ENCODE measurements around the gene DDX19B. TPM values are rescaled to one million over a fixed set of nuclear protein-coding genes. Genes with fewer than 3 reads are reported as not detected.
A peak's percentile ranks its signal among the peaks of the same experiment; 100 is the strongest.
"Not testable (repeated sequence)": the region's sequence is repeated elsewhere in the genome, so short reads cannot be mapped to it uniquely, and the experiment has no call there.

DDX19B gene
- total RNA-seq, 1 donor from 2014 or later, result 14.6 TPM

DNA sequence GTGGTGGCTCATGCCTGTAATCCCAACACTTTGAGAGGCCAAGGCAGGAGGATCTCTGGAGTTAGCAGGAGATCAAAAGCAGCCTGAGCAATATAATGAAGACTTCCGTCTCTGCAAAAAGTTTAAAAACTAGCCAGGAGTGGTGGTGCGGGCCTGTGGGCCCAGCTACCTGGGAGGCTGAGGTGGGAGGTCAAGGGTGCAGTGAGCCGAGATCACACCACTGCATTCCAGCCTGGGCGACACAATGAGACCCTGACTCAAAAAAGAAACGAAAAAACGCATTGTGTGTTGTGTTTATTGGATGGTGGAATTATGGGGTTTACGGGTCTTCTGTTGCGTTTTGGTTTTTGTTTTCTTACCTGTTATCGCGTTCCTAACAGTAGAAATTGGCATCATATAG is 46.9 kb downstream of the DDX19B start:
- ATAC-seq (no peak), DNase-seq (ENCODE audit: low spot score) (no peak)

DNA sequence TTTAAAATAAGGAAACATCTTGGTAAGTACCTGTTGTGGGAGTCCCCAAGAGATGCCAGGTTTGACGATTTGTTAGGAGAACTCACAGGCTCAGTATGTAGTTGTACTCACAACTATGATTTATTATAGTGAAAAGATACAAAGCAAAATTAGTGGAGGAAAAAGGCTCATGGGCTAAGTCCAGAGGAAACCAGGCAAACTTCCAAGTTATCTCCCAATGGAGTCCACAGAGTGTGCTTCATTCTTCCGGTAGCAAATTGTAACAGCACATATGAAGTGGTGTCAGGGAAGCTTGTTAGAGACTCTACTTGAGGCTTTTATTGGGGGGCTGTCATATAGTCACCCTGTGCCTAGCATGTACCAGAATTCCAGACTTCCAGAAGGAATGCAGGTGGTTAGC is 50.0 kb downstream of the DDX19B start:
- DNase-seq (ENCODE audit: low spot score) (no peak), ATAC-seq (no peak)

DNA sequence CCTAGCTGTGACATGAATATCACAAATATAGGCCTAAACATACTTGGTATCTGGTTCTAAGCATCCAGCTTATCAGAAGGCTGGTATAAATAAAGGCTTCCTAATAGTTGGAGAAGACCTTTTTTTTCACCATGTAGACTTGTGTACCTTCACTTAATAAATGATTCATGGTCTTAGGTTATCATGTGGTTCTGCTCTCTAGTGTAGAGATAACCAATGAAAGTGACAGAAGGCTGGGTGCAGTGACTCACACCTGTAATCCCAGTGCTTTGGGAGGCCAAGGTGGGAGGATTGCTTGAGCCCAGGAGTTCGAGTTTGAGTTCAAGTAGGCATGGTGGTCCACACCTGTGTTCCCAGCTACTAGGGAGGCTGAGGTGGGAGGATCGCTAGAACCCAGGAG is 50.8 kb downstream of the DDX19B start:
- DNase-seq (ENCODE audit: low spot score) (no peak), ATAC-seq (no peak)

DNA sequence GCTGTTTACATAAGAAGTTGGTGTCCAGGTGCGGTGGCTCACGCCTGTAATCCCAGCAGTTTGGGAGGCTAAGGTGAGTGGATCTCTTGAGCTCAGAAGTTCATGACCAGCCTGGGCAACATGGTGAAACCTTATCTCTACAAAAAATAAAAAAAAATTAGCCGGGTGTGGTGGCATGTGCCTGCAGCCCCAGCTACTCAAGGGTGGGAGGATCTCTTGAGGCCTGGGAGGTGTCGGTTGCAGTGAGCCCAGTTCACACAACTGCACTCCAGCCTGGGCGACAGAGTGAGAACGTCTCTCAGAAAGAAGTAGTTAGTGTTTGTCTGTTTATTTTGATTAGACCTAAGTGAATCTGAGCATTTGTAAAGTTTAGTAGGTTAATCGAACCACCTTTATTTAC is 60.6 kb downstream of the DDX19B start:
- DNase-seq (ENCODE audit: low spot score) (no peak), ATAC-seq (no peak)

DNA sequence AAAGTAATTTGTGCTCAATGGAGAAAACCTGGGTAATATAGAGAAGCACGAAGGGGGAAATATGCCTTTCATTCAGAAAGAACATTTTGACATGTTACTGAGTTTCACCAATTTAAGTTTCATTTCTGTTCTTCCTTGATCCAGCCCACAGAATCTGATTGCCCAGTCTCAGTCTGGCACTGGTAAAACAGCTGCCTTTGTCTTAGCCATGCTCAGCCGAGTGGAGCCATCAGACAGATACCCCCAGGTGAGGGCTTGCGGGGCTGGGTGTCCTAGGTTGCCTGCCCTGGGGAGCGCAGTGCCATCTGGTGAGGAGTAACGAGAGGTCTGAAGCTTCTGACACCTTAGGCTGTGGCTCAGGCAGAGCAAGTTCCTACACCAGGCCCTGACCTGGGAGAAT is 65.4 kb downstream of the DDX19B start:
- DNase-seq (ENCODE audit: low spot score), result no peak
- no peak for ATAC-seq

DNA sequence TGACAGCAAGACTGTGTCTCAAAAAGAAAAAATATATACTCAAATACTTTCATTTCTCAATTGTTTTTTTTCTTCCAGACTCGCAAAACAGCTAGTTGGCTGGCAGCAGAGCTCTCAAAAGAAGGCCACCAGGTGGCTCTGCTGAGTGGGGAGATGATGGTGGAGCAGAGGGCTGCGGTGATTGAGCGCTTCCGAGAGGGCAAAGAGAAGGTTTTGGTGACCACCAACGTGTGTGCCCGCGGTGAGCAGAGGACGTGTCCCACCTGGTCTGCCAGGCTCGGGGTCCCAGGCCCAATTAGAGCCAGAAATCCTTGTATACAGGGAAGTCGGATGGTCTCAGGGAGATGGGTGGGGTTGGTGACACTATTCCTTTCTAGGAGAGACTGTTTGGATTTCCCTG is 71.2 kb downstream of the DDX19B start:
- ATAC-seq, result peak; percentile 85
- not testable (repeated sequence) for DNase-seq (ENCODE audit: low spot score)

DNA sequence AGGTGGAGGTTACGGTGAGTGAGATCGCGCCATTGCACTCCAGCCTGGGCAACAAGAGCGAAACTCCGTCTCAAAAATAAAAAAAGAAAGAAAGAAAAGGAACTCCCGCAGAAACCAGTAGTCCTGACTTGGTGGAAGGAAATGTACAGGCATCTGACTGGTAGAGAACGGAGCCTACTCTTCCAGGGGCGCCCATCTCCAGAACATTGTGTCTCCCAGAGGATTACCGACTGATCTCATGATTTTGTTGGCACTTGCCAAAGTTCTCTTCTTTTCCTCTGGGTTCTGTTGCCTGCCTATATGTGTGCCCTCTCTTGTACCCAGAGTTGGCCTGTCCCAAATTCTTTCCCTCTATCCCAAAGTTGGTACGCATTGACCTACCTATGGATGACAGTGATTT is 71.9 kb downstream of the DDX19B start:
- ATAC-seq, result no peak
- no peak for DNase-seq (ENCODE audit: low spot score)

DNA sequence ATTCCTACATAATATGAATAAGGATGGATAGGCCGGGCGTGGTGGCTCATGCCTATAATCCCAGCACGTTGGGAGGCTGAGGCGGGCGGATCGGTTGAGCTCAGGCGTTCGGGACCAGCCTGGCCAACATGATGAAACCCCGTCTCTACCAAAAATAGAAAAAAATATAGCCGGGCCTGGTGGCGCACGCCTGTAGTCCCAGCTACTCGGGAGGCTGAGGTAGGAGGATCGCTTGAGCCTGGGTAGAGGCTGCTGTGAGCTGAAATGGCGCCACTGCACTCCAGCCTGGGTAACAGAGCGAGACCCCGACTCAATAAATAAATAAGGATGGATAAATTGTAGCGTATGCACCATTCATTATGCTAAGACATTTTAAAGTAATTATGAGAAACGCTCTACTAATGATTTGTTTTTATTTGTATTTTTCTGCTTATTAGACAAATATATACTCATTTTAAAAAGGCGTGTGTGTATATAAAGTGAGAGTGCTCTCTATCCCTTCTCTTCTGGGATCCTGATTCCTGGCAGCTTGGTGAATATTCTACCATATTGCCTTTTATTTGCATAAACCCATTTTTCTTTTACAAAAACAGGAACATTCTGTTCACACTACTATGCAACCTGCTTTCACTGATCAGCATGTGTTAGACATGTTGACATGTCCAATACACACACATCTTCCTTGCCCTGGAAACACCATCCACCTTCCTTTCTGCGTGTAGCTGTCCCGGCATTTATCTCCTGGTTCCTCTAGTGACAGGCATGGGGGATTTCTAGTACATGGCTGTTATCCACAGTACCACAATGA is 74.1 kb downstream of the DDX19B start:
- DNase-seq (ENCODE audit: low spot score) (no peak), ATAC-seq (no peak)

DNA sequence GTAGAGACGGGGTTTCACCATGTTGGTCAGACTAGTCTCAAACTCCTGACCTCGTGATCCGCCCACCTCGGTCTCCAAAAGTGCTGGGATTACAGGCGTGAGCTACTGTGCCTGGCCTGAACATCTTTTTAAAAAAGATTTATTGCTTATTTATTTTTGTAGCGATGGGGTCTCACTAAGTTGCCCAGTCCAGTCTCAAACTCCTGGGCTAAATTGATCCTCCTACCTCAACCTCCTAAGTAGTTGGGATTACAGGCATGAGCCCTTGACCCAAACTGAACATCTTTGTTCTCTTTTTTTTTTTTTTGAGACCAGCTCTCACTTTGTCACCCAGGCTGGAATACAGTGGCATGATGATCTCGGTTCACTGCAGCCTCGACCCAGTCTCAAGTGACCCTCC is 75.2 kb downstream of the DDX19B start:
- DNase-seq (ENCODE audit: low spot score) (no peak), ATAC-seq (no peak)

DNA sequence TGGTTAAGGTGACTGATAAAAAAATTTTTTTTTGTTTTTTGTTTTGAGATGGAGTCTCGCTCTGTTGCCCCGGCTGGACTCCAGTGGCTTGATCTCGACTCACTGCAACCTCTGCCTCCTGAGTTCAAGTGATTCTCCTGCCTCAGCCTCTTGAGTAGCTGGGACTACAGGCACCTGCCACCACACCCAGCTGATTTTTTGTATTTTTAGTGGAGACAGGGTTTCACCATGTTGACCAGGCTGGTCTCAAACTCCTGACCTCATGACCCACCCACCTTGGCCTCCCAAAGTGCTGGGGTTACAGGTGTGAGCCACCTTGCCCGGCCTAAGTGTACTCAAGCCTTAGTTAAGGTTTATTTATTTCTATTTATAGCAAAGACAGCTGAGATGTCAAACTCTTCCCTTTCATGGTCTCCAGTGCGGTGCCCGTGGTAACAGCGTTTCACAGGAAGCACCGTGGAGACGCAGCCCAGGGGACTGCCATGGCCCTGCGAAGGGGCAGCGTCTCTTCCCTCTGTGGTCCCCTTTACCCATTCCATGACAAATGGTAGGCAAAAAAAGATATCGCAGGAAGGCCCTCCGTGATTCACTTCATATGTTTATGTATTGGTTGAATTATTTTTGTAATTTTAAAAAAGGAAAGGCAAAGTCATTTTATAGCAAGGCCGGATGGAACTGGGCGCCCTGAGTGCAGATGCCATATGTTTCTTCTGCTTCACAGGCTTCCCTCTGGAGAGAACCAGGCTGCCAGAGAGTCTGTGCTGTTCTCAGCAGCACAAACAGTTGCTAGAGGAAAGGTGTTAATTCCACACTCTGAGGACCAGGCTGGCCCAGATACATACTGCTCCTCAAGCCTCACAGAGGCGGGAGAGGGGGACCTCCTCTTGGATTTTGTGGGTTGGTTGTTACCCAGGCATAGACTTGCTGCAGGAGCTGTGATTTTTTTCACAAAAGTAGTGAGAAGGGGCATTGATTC is 76.9 kb downstream of the DDX19B start:
- DNase-seq (ENCODE audit: low spot score), result no peak
- ATAC-seq, result no peak

DNA sequence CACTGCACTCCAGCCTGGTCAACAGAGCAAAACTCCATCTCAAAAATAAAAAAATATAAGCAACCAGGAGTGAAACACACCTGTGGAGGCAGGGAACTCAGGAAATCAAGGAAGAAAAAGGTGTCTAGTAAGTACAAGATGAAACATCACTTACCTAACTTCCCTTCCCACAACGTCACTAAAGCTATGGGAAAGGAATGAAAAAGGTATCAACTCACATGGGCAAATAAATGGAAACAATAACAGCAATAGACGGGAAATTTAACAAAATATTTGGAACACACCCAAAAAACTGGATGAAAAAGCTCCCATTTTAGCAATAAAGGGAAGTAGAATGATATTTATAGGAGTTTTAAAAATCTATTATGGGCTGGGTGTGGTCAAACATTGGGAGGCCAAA is 78.8 kb downstream of the DDX19B start:
- ATAC-seq, result no peak

DNA sequence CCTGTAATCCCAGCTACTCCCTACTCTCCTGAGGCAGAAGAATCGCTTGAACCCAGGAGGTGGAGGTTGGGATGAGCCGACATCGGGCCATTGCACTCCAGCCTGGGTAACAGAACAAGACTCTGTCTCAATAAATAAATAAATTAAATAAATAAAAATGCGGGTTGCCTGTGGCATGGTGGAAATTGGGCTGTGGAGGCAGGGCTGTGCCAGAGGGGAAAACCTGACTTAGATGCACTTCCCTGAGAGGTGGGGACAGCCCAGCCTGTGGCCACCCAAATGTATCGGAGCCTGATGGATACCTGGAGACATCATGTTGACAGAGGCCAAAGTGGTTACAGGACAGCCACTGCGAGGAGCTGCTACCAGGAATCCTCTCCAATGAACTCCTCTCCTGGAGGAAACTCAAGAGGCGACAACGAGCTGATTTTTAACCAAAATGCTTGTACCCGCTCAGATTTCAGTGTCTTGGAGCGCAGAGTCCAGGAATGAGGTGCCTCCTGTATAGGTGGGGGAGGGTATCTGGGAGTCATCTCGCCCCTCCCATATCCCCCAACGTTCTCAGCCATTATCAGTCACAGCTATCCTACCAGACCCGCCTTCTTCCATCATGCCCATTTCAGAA is 80.0 kb downstream of the DDX19B start:
- ATAC-seq, result no peak
- no peak for DNase-seq (ENCODE audit: low spot score)

More for the DNA sequence above, 78.8 kb downstream of the DDX19B start:
- no peak for DNase-seq (ENCODE audit: low spot score)

DNA sequence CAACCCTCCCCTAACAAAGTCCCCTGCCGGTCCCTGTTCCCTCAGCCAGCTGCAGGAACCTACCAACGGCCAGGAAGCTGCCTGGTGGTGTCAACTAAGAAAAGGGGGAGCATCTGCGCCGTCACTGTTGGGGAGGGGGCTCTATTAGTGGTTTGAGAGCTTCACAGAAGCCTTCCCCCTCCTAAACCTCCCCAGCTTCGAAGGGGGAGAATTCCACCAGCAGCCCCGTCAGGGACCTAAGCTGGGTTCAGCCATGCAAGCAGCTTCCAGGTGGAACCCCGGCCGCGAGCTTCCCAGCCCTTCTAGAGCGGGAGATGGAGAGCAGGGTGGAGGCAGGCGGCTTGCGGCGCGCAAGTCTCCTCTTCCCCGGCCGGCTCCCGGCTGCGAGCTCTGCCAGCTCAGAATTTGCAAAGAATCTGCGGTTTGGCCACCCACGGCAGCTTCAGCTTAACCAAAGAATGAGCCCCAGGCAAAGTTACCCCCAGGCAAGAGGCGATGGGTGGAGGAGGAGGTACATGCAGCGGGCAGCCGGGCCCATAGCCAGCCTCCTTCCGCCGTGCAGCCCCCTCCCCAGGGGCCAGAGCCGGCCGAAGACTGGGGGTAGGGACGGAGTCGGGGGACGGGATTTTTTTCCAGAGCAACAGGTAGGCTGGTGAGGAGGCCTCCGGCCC is 81.4 kb downstream of the DDX19B start:
- peak; percentile 49 for ATAC-seq
- DNase-seq (ENCODE audit: low spot score), result peak; percentile 54

DNA sequence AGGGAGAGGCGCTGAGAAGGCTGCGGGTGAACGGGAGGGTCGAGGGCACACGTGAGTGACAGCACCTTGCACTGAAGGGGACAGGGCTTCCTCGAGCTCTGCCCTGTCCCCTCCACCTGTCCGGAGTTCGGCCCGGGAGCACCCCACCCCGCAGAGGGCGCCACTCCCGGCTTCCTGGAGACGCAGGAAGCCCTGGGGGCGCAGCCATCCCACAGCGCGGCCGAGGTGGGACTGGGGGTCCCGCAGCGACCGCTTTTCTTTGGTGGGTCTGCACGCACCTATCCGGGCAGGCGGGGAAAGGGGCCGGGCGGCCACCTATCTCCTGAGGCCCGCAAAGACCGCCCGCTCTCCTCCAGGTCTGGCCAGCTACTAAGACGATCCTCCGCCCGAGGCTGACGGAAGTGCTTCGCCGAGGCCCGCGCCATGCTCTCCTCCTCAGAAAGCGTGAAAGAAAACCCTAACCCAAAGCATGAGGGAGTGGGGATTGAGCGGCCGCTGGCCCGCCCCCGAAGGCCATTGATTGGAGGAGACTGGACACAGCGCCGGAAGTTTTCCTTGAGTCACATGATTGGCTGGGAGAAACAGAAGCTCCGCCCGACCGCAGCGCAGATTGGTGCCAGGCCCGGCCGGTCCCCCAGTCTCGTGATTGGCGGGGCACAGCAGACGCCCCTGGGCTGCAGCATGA is 82.1 kb downstream of the DDX19B start:
- DNase-seq (ENCODE audit: low spot score) (peak; percentile 96), ATAC-seq (peak; percentile 90)

DNA sequence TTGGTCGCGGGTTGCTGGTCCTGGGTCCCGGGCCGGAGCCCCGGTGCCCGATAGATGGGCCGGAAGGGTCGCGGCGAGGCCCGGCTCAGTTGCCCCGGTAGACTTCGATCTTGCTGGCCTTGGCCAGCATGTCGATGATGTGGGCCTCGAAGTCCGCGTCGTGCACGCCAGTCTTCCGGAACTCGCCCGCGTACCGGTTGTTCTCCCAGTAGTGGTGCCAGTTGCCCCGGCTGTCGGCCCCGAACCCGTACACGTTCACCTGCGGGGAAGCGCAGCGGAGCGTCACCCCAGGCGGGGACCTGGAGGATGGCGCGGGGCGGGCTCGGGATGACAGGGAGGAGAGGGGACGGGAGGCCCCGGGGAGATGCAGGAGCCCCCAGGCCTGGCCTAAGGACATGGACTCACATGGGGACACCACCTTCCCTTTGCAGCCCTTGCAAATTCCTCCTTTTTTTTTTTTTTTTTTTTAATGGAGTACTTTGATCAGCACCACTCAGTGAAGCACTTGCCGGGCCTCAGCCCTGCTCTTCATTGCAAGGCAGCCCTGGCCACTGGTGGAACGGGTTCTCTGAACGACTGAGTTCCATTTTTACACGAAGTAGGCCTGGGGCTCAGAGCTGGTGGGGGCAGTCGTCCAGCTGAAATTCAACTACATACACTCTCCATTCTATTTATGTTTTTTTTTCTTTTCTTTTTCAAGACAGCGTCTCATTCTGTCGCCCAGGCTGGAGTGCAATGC is 82.8 kb downstream of the DDX19B start:
- no peak for ATAC-seq
- no peak for DNase-seq (ENCODE audit: low spot score)

DNA sequence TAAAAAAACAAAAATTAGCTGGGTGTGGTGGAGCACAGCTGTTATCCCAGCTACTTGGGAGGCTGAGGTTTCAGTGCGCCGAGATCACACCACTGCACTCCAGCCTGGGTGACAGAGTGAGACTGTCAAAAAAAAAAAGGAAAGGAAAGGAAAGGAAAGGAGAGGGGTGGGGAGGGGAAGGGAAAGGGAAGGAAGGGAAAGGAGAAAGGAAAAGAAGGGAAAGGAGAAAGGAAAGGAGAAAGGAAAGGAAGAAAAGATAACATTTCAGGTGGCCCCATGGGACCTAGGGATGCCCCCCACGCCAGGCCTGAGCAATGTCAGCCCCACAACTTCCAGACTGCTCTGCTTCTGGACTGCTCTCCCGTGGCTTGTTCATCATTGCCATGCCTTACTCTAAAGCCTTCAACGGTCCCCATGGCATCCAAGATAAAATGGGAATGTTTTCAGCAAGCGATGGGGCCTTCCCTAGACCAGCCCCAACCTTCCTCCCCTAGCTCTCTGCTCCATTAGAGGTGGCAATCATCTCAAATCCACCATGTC is 84.5 kb downstream of the DDX19B start:
- no peak for DNase-seq (ENCODE audit: low spot score)
- no peak for ATAC-seq

Measured in left lobe of liver (tissue), 2 donors.